GM18951 (cell line): ENCODE measurements around the gene KRT27.

Source experiments
- POLR2A ChIP-seq: IDR thresholded peaks from 4 replicates; pipeline ENCODE4 v1.6.1; 2011; ENCODE audit warnings: mild to moderate bottlenecking; ENCODE audit not compliant: insufficient read length, insufficient read depth; ENCODE audit errors: extremely low read depth
- in situ Hi-C: fragments of 300-500 bp; cut with MboI; formaldehyde crosslinking; loops from one replicate; pipeline ENCODE4 v1.12.0; 2022; ENCODE audit warnings: low sequenced_read_pairs, mixed read lengths, inconsistent platforms; ENCODE audit not compliant: unreplicated experiment

The KRT27 gene

GRCh38 chr17:40795019-40795667, 12.8 kb upstream of the KRT27 start:
- TF ChIP-seq POLR2A: no peak
- in situ Hi-C loops: no loop called here

DNA sequence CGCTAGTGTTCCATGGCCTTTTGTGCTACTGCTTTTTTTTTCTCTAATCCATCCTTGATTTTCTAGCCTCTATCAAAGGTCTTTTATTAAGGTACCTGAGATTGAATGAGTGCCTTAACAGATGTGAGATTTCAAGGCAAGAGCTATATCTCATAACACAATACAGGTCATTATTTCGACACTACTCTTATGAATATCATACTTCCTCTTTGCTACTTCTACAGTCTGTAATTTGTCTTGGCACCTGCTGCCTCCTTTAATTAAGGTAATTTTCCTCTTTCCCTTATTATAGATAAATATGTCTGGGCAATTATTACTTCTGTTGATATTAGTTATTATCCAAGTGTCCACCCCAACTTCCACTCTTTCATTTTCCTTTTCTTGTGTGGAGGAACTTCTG, 12.1 kb upstream of the KRT27 start:
- TF ChIP-seq POLR2A: no peak
- in situ Hi-C loops: no loop called here

DNA sequence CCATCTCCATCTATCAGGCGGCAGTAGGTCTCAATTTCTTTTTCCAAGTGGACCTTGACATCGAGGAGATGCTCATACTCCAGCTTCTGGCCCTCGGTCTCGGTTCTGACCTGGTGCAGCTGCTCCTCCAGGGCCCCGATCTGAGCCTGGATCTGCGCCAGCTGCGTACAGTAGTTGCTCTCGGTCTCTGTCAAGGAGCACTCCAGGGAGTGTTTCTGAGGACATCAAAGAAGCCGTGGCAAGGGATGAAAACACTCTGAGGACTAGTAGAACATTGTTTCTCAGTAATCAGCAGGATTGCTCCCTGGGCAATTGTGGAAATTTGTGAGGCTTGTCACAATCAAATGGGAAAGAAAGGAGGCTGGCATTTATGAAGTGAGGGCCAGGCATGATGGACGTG, 11.5 kb upstream of the KRT27 start:
- TF ChIP-seq POLR2A: no peak
- in situ Hi-C loops: no loop called here

DNA sequence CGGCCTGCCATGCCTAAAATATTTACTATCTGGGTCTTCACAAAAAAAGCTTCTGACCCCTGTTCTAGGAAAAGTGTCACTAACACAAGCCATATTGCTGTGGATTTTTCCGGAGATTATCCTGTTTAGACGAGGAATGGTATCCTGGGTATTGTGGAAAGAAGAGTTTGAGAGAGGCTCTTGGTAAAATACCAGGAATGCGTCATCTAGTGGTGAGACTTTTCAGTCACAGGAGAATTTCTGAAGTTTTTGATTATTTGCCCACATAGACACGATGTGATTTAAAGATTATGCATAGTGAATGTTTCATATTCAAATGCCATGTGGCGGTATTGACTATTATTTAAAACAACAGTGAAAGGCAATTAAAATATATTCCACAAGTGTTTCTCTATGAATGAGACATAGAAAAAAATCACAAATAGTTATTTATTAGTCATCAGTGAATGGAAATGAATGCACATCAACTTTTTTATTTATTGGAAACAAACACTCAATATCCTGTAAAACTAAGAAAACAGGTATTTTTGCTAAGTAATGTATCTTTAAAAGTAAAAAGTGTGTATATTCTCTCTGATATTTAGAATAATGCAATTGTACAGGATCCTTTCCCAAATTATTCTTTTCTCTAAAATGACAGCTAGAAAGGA, 9.6 kb upstream of the KRT27 start:
- no peak for TF ChIP-seq POLR2A
- in situ Hi-C loops: no loop called here

DNA sequence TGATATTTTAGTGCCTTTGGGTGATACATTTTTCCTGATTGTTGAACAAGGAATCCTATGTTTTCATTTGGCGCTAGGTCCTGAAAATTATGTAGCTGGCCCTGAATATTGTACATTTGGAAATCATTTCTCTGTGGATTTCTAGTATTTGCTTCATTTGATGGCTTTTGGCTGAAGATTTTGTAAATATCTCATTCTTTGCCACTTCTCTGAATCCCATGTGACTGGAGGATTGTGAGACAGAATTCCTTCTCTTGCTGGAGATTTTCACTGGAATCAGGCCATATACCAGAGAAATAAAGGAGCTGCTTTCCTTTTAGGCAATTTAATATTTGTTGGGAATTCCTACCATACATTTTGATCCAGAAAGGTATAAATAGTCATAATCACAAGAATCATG, 8.8 kb upstream of the KRT27 start:
- no peak for TF ChIP-seq POLR2A
- in situ Hi-C loops: no loop called here

GRCh38 chr17:40779181-40779909, 3.0 kb downstream of the KRT27 start:
- TF ChIP-seq POLR2A: no peak
- in situ Hi-C loops: no loop called here

- no peak for TF ChIP-seq POLR2A
- in situ Hi-C loops: no loop called here
These were observed 3.9 kb downstream of the KRT27 start for GRCh38 chr17:40778461-40778860.

DNA sequence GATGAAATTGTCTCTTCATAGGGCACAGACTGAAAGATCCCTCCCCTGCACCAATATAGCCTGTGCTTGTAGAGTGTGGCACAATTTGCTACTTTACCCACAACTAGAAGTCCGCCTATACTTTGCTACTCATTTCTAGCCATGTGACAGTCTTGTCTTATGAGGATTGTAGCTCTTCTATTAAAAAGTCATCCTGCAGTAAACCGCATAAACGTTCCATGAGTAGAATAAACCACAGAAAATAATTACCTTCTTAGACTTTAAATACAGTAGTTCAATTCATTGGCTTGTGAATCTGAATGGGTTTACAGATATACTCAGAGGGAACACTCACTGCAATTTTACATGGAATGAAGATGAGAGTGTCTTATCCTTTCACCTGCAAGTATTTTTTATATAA, 4.4 kb downstream of the KRT27 start:
- in situ Hi-C loops: no loop called here
- TF ChIP-seq POLR2A: no peak

DNA sequence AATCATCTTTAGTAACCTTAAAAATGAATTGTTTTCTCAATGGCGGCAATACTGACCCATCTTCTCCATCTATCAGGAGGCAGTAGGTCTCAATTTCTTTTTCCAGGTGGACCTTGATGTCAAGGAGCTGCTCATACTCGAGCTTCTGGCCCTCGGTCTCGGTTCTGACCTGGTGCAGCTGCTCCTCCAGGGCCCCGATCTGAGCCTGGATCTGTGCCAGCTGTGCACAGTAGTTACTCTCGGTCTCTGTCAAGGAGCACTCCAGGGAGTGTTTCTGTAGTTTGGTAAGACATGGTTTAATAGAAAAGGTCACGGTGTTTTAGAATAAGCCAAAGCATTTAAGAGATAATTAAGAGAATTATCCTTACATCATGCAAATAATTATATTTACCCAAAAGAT, 4.9 kb downstream of the KRT27 start:
- TF ChIP-seq POLR2A: no peak
- in situ Hi-C loops: no loop called here

DNA sequence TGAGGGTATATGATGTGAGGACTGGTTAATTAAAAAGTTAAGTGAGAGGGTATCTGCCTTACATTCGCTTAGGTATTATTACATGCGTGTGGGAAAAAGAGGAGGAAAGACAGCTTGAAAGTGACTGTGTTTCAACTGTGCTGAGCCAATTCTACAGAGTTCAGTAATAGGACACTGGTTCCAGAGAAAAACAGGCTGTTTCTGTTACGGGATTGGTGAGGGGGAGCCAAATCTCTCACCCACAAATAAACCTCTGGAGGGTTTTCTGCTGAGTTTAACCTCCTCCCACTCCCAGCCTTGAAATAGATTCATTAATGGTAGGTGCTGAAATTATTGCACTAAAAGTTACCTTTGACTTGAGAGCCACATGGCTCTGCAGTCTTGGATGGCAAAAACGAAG, 6.4 kb downstream of the KRT27 start:
- TF ChIP-seq POLR2A: no peak
- in situ Hi-C loops: no loop called here

DNA sequence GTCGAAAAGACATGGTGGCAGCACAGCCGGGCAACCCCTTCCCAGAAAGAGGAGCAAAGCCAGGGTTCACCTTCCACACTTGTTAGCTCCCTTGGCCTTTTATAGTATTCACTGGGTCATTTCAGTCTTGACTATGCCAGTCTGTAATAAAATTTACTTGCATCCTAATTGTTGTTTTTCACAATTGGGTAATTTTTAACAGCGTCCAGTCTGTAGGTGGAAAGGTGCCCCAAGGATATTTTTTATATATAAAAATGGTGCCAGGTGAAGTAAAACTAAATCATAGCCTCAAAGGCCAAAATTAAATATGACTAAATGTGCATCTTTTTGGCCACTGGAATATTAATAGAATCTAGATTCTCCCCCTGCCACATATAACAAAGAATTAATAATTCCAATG, 10.2 kb downstream of the KRT27 start, which contains the start of gene KRT26:
Gene KRT26, minus strand, starts transcription at position 101 of the 400 bp plus-strand sequence. Its CDS starts 88 bp downstream, at position 13.
- in situ Hi-C loops: no loop called here

GRCh38 chr17:40765657-40766056, 16.7 kb downstream of the KRT27 start:
- in situ Hi-C loops: no loop called here
- no peak for TF ChIP-seq POLR2A

More for the DNA sequence above, 10.2 kb downstream of the KRT27 start, which contains the start of gene KRT26:
- no peak for TF ChIP-seq POLR2A

GRCh38 chr17:40763752-40764151, 18.6 kb downstream of the KRT27 start:
- TF ChIP-seq POLR2A: no peak
- in situ Hi-C loops: no loop called here
